Measurements from ENCODE around the gene METAP1D. TPM values are rescaled to one million over a fixed set of nuclear protein-coding genes. Genes with fewer than 3 reads are reported as not detected.

The METAP1D gene
- total and polyA plus RNA-seq, 2 of the 4 experiments (the other 2 are of a cell fraction): 3.4 to 5.5 TPM

GRCh38 chr2:172047566-172048507 lies 48.1 kb downstream of the METAP1D start (continued):
- TF ChIP-seq CEBPB (IDR thresholded peaks at IDR 0.05; ENCODE audit: low read depth, low read length): no peak
- no peak for TF ChIP-seq SMC3 (IDR thresholded peaks at IDR 0.05; ENCODE audit: low read depth, low read length)

- no peak overlapping the region for H4K8ac ChIP-seq (ENCODE audit: low read depth in 2 of 2, low read length in 2 of 2)
- H3K4me2 ChIP-seq (ENCODE audit: low read depth, low read length): 0 out of 2 replicates have a peak overlapping the region, but pooled peaks have one; percentile 24
- no peaks in the 10 kb centered on the region for H3K36me3 ChIP-seq (ENCODE audit: control insufficient read depth, insufficient read depth, low read length)
- H2BK20ac ChIP-seq (ENCODE audit: low read depth, low read length): no peak overlapping the region
- no peak overlapping the region for H2AFZ ChIP-seq (replicated peaks; ENCODE audit: low read length, poor library complexity)
- intact Hi-C loops (cut with micrococcal nuclease): no loop called here
- POLR2A ChIA-PET (ENCODE audit: unreplicated experiment): no interaction called here
- no peaks in the 10 kb centered on the region for H3K79me1 ChIP-seq (ENCODE audit: low read depth in 1 of 2, low read length in 2 of 2)
- no peak overlapping the region for H4K91ac ChIP-seq (ENCODE audit: insufficient read depth, low read depth, low read length)
- H3K9ac ChIP-seq (ENCODE audit: low read depth, low read length): no peak overlapping the region
- no peak overlapping the region; the same call in 1 of the 2 replicates for H2AK5ac ChIP-seq (ENCODE audit: low read depth, low read length)
- dilution Hi-C loops (cut with HindIII; ENCODE audit: low sequenced_read_pairs, unreplicated experiment): no loop called here
- no peak overlapping the region for H2BK5ac ChIP-seq (ENCODE audit: low read depth, low read length, poor library complexity, severe bottlenecking)
- no peak overlapping the region for H2BK15ac ChIP-seq (ENCODE audit: low read depth, low read length)
- ATAC-seq (ENCODE audit: low read depth) (no peak), DNase-seq (no peak)
- in situ Hi-C loops (cut with MboI; ENCODE audit: low sequenced_read_pairs): no loop called here
- CTCF ChIA-PET: interaction anchor here (0.8 to 1.0 kb wide), 2 partner anchors 13 to 28 kb away, joined by 3 to 5 read pairs; no protein-coding TSS in a partner anchor
- H2BK120ac ChIP-seq (ENCODE audit: low read depth, low read length): no peak overlapping the region
- H4K20me1 ChIP-seq (ENCODE audit: insufficient read depth, low read length): no peaks in the 10 kb centered on the region
- H3K56ac ChIP-seq (ENCODE audit: extremely low read depth, insufficient read depth, low read length): no peak overlapping the region
- no peak overlapping the region for H3K18ac ChIP-seq (ENCODE audit: low read depth, low read length)
- H3K4ac ChIP-seq (ENCODE audit: low read depth, low read length): no peak overlapping the region
- no peak overlapping the region for H2AK9ac ChIP-seq (replicated peaks; ENCODE audit: low read depth, low read length, poor library complexity)
- H3K9me3 ChIP-seq (ENCODE audit: control insufficient read depth, insufficient read depth, low read length): no peaks in the 10 kb centered on the region
- no peak overlapping the region for H3K27ac ChIP-seq (ENCODE audit: insufficient read depth, low read length)
- no peak overlapping the region for H3K4me3 ChIP-seq (ENCODE audit: insufficient read depth, low read depth, low read length)
- H4K5ac ChIP-seq (ENCODE audit: low read depth, low read length): no peak overlapping the region
- no peak overlapping the region for H3K14ac ChIP-seq (replicated peaks; ENCODE audit: low read depth, low read length)
- H3K4me1 ChIP-seq (ENCODE audit: control insufficient read depth, insufficient read depth, low read length): peaks cover 5% of the 10 kb centered on the region
- no peaks in the 10 kb centered on the region for H3K27me3 ChIP-seq (ENCODE audit: control insufficient read depth, insufficient read depth, low read length)
- WGBS, 2 experiments (ENCODE audit: extremely low coverage in 2 of 2, insufficient read length in 1 of 2): no CpG with 5 or more reads among the region's 6 CpGs
- no peak overlapping the region for H3K23ac ChIP-seq (ENCODE audit: low read depth, low read length)
- BruUV-seq (replicated peaks): no TSS peak
- H3K9me1 ChIP-seq (ENCODE audit: insufficient read depth, low read length): 0 out of 2 replicates have a peak, but pooled peaks cover 4% of the 10 kb centered on the region
- TF ChIP-seq CTCF (conservative IDR thresholded peaks at IDR 0.05; ENCODE audit: low read depth, low read length): no peak
- TF ChIP-seq RCOR1 (IDR thresholded peaks at IDR 0.05; ENCODE audit: insufficient replicate concordance, low read length): no peak
- no peak for TF ChIP-seq USF2 (IDR thresholded peaks at IDR 0.05; ENCODE audit: low read depth, low read length)
- TF ChIP-seq MAFK (IDR thresholded peaks at IDR 0.05; ENCODE audit: low read depth, low read length): no peak
- no peak for TF ChIP-seq FOS (IDR thresholded peaks at IDR 0.05; ENCODE audit: low read depth, low read length)
- TF ChIP-seq SMC3 (IDR thresholded peaks at IDR 0.05; ENCODE audit: low read depth, low read length): no peak
- no peak for TF ChIP-seq NFE2L2 (IDR thresholded peaks at IDR 0.05; ENCODE audit: low read depth, low read length)
Measured at GRCh38 chr2:172048508-172049503, 49.1 kb downstream of the METAP1D start.
